HG03060 (cell line): ENCODE results near the gene NUDC.
"Not testable (repeated sequence)": the region's sequence is repeated elsewhere in the genome, so short reads cannot be mapped to it uniquely, and the experiment has no call there.

Experiments used
- ATAC-seq: cut with Tn5 transposase; IDR thresholded peaks from one replicate; pipeline ENCODE4 v1.9.1; 2021; ENCODE audit warnings: low read depth, moderate number of reproducible peaks; ENCODE audit not compliant: unreplicated experiment

The NUDC gene

GRCh38 chr1:26910343-26911160 lies 11.0 kb upstream of the NUDC start:
- ATAC-seq = no peak

GRCh38 chr1:26911399-26912146 lies 10.0 kb upstream of the NUDC start:
- ATAC-seq = no peak

- no peak for ATAC-seq
Measured at GRCh38 chr1:26912147-26912490, 9.4 kb upstream of the NUDC start.

GRCh38 chr1:26913389-26913753 lies 8.2 kb upstream of the NUDC start:
- no peak for ATAC-seq

- no peak for ATAC-seq
Measured at GRCh38 chr1:26913754-26914619, 7.6 kb upstream of the NUDC start, which contains the start of gene NR0B2. Gene NR0B2 (minus strand): TSS chr1:26913975. CDS start chr1:26913940, 35 bp downstream.

GRCh38 chr1:26915204-26915842 lies 6.2 kb upstream of the NUDC start:
- no peak for ATAC-seq

GRCh38 chr1:26921126-26921539 lies 410 bp upstream of the NUDC start:
- no peak for ATAC-seq

- no peak for ATAC-seq
Measured at GRCh38 chr1:26922431-26922729, 837 bp downstream of the NUDC start.

GRCh38 chr1:26922901-26923300 lies 1.4 kb downstream of the NUDC start:
- ATAC-seq = no peak

- no peak for ATAC-seq
Measured at GRCh38 chr1:26923711-26924110, 2.2 kb downstream of the NUDC start.

GRCh38 chr1:26932531-26932930 lies 11.0 kb downstream of the NUDC start:
- no peak for ATAC-seq

- no peak for ATAC-seq
Measured at GRCh38 chr1:26936823-26937222, 15.3 kb downstream of the NUDC start.

GRCh38 chr1:26938004-26938658 lies 16.6 kb downstream of the NUDC start:
- no peak for ATAC-seq

GRCh38 chr1:26938659-26939025 lies 17.1 kb downstream of the NUDC start:
- ATAC-seq = no peak

GRCh38 chr1:26941311-26941710 lies 19.8 kb downstream of the NUDC start:
- ATAC-seq = no peak

GRCh38 chr1:26942656-26943055 lies 21.1 kb downstream of the NUDC start:
- no peak for ATAC-seq

- ATAC-seq = no peak
Measured at GRCh38 chr1:26945138-26945537, 23.6 kb downstream of the NUDC start.

- no peak for ATAC-seq
Measured at GRCh38 chr1:26945728-26946127, 24.2 kb downstream of the NUDC start.

GRCh38 chr1:26946270-26946669 lies 24.7 kb downstream of the NUDC start:
- no peak for ATAC-seq

GRCh38 chr1:26948725-26949057 lies 27.1 kb downstream of the NUDC start:
- ATAC-seq = not testable (repeated sequence)
